Neural progenitor cell (in vitro differentiated cells): ENCODE results near the gene SPATC1L. TPM values are rescaled to one million over a fixed set of nuclear protein-coding genes. Genes with fewer than 3 reads are reported as not detected.

Experiments
- DNase-seq: peaks from one replicate; pipeline ENCODE4 v3.0.0-alpha.2; 2016; ENCODE audit warnings: low spot score
- H2AFZ ChIP-seq: fragments of 200-600 bp; sonication (generic); replicated peaks from 2 replicates; pipeline ENCODE4 v1.6.1; 2016; ENCODE audit warnings: antibody characterized with exemption
- H3F3A ChIP-seq: fragments of 200-600 bp; sonication (generic); 2 replicates; pipeline ENCODE4 v1.6.1; 2016; ENCODE audit warnings: antibody characterized with exemption, low read depth
- H3K27ac ChIP-seq: fragments of 200-600 bp; sonication (generic); 2 replicates; pipeline ENCODE4 v1.5.1; 2016; ENCODE audit warnings: mild to moderate bottlenecking
- H3K27me3 ChIP-seq: fragments of 200-600 bp; sonication (generic); 2 replicates; pipeline ENCODE4 v1.6.1; 2016; ENCODE audit warnings: mild to moderate bottlenecking, moderate library complexity
- H3K36me3 ChIP-seq: fragments of 200-600 bp; sonication (generic); 2 replicates; pipeline ENCODE4 v1.5.1; 2016
- H3K4me1 ChIP-seq: fragments of 200-600 bp; sonication (generic); 2 replicates; pipeline ENCODE4 v1.6.1; 2016; ENCODE audit warnings: mixed run types
- H3K4me2 ChIP-seq: fragments of 200-600 bp; sonication (generic); 2 replicates; pipeline ENCODE4 v1.6.1; 2016
- H3K4me3 ChIP-seq: fragments of 200-600 bp; sonication (generic); 2 replicates; pipeline ENCODE4 v1.5.1; 2016
- H3K79me2 ChIP-seq: fragments of 200-600 bp; sonication (generic); 2 replicates; pipeline ENCODE4 v1.6.1; 2016; ENCODE audit warnings: low read depth
- H3K9ac ChIP-seq: fragments of 200-600 bp; sonication (generic); 2 replicates; pipeline ENCODE4 v1.6.1; 2016
- H3K9me3 ChIP-seq: fragments of 200-600 bp; sonication (generic); 2 replicates; pipeline ENCODE4 v1.5.1; 2016; ENCODE audit warnings: low read depth
- H4K20me1 ChIP-seq: fragments of 200-600 bp; sonication (generic); 2 replicates; pipeline ENCODE4 v1.6.1; 2016; ENCODE audit warnings: low read depth
- H3K27ac Mint-ChIP-seq: 3 replicates; pipeline ENCODE4 v1.8.0; 2021; ENCODE audit warnings: mixed read lengths
- H3K27me3 Mint-ChIP-seq: 2 replicates; pipeline ENCODE4 v1.8.0; 2022; ENCODE audit warnings: low read depth, mild to moderate bottlenecking, inconsistent platforms, moderate library complexity, mixed read lengths; ENCODE audit not compliant: insufficient read depth
- H3K36me3 Mint-ChIP-seq: 3 replicates; pipeline ENCODE4 v1.8.0; 2021; ENCODE audit warnings: mixed read lengths
- H3K4me1 Mint-ChIP-seq: 3 replicates; pipeline ENCODE4 v1.8.0; 2021; ENCODE audit warnings: mixed read lengths
- H3K4me3 Mint-ChIP-seq: 3 replicates; pipeline ENCODE4 v1.8.0; 2021; ENCODE audit warnings: mild to moderate bottlenecking, moderate library complexity, mixed read lengths
- H3K9me3 Mint-ChIP-seq: 3 replicates; pipeline ENCODE4 v1.8.0; 2020; ENCODE audit warnings: mixed read lengths
- EZH2 ChIP-seq: fragments of 200-600 bp; sonication (generic); IDR thresholded peaks from 2 replicates; pipeline ENCODE4 v1.6.1; 2017; ENCODE audit warnings: antibody characterized with exemption, mild to moderate bottlenecking, moderate library complexity
- EZH2phosphoT487 ChIP-seq: fragments of 200-600 bp; sonication (generic); IDR thresholded peaks from 2 replicates; pipeline ENCODE4 v1.6.1; 2017; ENCODE audit warnings: antibody characterized with exemption
- total RNA-seq: library from RNA; depleted of rRNA; stranded (reverse); fragments of >200 nt; gene quantifications from 2 replicates; pipeline ENCODE4 v1.2.3, GENCODE V29; 2015; ENCODE audit warnings: low replicate concordance
- TF ChIP-seq, protein P1 (sequence below): fragments of 200-600 bp; sonication (generic); IDR thresholded peaks from 2 replicates; pipeline ENCODE4 v1.5.1; 2017; ENCODE audit warnings: antibody characterized with exemption, mild to moderate bottlenecking

SPATC1L gene
- total RNA-seq, 1 donor from 2014 or later, result 5.1 TPM

DNA sequence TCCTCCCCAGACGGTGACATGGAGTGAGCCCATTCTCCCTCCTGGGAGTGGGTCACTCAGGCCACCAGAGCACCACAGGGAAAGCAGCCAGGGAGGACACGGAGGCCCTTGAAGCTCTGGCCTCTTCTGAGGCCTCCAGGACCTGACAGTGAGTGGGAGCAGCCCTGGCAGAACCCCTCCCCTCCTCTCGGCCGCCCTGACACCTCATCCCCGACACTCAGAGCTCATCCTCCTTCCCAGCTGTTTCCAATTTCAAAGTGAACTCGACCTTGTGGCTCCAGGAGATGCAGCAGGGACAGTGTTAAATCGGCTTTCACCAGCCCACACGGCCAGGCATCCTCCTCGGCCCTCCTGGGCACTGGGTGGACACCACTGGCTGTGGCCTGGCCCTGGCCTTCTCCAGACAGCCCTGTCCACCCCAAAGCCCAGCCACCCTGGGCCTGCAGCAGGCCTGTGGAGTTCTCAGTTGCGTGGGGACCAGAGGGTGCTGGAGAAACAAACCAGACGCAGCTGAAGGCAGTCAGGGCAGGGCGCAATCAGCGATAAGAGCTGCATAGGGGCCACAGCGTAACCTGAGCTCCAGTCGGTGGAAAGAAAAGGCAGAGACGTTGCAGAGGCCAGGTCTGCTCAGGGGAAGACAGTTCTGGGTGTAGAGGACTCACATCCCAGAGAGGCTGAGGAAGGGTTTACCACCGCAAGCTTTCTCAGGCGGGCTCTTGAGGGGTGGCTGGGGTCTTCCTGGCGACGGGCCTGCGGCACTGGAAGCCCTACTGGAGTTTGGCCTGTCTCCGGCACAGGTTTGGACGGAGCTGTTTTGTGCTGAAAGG lies 55.9 kb downstream of the SPATC1L start:
- Mint-ChIP-seq H3K27ac (peak overlapping the region; percentile 76), H3K36me3 (no peaks in the 10 kb centered on the region), H3K4me3 (no peak overlapping the region), H3K27me3 (peaks cover 4% of the 10 kb centered on the region), H3K9me3 (no peaks in the 10 kb centered on the region), H3K4me1 (peaks cover 5% of the 10 kb centered on the region)
- Histone ChIP-seq H3K4me1 (peaks cover 9% of the 10 kb centered on the region), H4K20me1 (no peaks in the 10 kb centered on the region), H3K4me3 (no peak overlapping the region), H3K36me3 (no peaks in the 10 kb centered on the region), H3K4me2 (no peak overlapping the region), H3K79me2 (no peaks in the 10 kb centered on the region), H3K9me3 (no peaks in the 10 kb centered on the region), H3K27ac (no peak overlapping the region), H2AFZ (no peak overlapping the region), H3K9ac (no peak overlapping the region), H3K27me3 (no peaks in the 10 kb centered on the region), H3F3A (no peaks in the 10 kb centered on the region)
- TF ChIP-seq EZH2phosphoT487 (no peak), EZH2 (no peak)
- TF ChIP-seq, protein P1, sequence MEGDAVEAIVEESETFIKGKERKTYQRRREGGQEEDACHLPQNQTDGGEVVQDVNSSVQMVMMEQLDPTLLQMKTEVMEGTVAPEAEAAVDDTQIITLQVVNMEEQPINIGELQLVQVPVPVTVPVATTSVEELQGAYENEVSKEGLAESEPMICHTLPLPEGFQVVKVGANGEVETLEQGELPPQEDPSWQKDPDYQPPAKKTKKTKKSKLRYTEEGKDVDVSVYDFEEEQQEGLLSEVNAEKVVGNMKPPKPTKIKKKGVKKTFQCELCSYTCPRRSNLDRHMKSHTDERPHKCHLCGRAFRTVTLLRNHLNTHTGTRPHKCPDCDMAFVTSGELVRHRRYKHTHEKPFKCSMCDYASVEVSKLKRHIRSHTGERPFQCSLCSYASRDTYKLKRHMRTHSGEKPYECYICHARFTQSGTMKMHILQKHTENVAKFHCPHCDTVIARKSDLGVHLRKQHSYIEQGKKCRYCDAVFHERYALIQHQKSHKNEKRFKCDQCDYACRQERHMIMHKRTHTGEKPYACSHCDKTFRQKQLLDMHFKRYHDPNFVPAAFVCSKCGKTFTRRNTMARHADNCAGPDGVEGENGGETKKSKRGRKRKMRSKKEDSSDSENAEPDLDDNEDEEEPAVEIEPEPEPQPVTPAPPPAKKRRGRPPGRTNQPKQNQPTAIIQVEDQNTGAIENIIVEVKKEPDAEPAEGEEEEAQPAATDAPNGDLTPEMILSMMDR, result no peak
- DNase-seq, result peak; percentile 38

- Histone ChIP-seq H3K9ac (no peak overlapping the region), H2AFZ (no peak overlapping the region), H3K9me3 (no peaks in the 10 kb centered on the region), H3K36me3 (no peaks in the 10 kb centered on the region), H3K4me2 (no peak overlapping the region), H3K27ac (no peak overlapping the region), H3K79me2 (no peaks in the 10 kb centered on the region), H3K4me3 (no peak overlapping the region), H3K27me3 (no peaks in the 10 kb centered on the region), H3K4me1 (peaks cover 9% of the 10 kb centered on the region), H3F3A (no peaks in the 10 kb centered on the region), H4K20me1 (no peaks in the 10 kb centered on the region)
- peaks cover 3% of the 10 kb centered on the region for H3K27me3 Mint-ChIP-seq
- H3K9me3 Mint-ChIP-seq, result no peaks in the 10 kb centered on the region
- peak overlapping the region; percentile 76 for H3K27ac Mint-ChIP-seq
- H3K4me1 Mint-ChIP-seq, result peaks cover 5% of the 10 kb centered on the region
- no peaks in the 10 kb centered on the region for H3K36me3 Mint-ChIP-seq
- no peak for DNase-seq
- TF ChIP-seq, protein P1, result no peak
- TF ChIP-seq EZH2 (no peak), EZH2phosphoT487 (no peak)
- no peak overlapping the region for H3K4me3 Mint-ChIP-seq
Observed at GRCh38 chr21:46127239-46128105, 56.8 kb downstream of the SPATC1L start.

DNA sequence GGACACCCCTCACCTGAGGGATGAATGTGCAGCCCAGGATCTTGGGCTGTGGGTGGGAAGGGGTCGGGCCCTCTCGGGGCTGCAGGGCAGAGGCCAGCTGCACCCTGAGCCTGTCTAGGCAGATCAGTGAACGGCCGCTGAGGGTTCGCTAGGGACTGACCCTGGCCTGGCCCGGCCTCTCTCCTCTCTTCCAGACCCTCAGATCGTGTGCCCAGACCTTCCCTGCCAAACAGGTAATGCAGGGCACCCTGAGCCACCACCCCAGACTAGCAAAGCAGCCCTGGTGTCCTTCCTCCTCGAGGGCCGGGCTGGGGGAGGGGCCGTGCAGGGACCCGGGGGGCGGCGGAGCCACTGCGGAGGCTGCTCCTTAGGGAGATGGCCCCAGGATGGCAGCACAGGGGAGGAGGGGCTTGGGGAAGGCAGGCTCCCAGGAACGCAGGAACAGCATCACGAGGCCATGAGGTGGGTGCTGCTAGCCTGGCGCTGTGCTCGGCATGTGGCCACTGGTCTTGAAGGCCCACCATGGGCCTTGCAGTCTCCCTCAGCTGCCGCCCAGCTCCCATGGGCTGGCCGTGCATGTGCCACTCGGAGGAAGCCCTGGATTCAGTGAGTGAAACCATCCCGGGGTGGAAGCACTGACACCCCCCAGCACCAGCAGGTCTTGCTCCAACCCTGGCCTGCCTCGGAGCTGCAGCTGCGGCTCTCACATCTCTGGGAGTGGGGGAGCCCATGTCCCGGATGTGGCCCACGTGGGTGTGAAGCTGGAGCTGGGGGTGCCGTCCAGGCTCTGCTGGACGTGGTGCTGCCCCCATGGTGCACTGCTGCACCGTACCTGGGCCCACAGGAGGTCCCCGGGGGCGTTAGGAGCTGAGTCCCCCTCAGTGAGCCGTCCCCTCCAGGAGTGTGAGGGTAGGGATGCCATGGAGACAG lies 57.7 kb downstream of the SPATC1L start:
- H4K20me1 ChIP-seq, result no peaks in the 10 kb centered on the region

More for the DNA sequence above, 57.7 kb downstream of the SPATC1L start:
- H3K36me3 Mint-ChIP-seq, result no peaks in the 10 kb centered on the region
- Histone ChIP-seq H2AFZ (no peak overlapping the region), H3K27me3 (no peaks in the 10 kb centered on the region), H3F3A (no peaks in the 10 kb centered on the region), H3K9me3 (no peaks in the 10 kb centered on the region), H3K4me2 (no peak overlapping the region), H3K4me1 (peaks cover 9% of the 10 kb centered on the region), H3K79me2 (no peaks in the 10 kb centered on the region), H3K27ac (no peak overlapping the region), H3K36me3 (no peaks in the 10 kb centered on the region), H3K4me3 (no peak overlapping the region), H3K9ac (no peak overlapping the region)
- H3K27me3 Mint-ChIP-seq, result peaks cover 3% of the 10 kb centered on the region
- TF ChIP-seq EZH2phosphoT487, result no peak
- H3K4me1 Mint-ChIP-seq, result peaks cover 5% of the 10 kb centered on the region
- H3K4me3 Mint-ChIP-seq, result no peak overlapping the region
- H3K27ac Mint-ChIP-seq, result no peak overlapping the region
- DNase-seq, result no peak
- no peaks in the 10 kb centered on the region for H3K9me3 Mint-ChIP-seq
